Thyroid gland (tissue), 4 donors: ENCODE measurements around the gene RCE1.
A peak's percentile ranks its signal among the peaks of the same experiment; 100 is the strongest.

Experiments used
- CTCF ChIP-seq, 6 experiments: fragments of 200-600 bp in 3 of 6; fragments of 450-650 bp in 3 of 6; sonication (generic) in 3 of 6; IDR thresholded peaks; one replicate each; pipeline ENCODE4 v1.5.1; 2016 to 2019; ENCODE audit warnings: antibody characterized with exemption in 6 of 6, mild to moderate bottlenecking in 2 of 6, inconsistent platforms in 1 of 6, moderate library complexity in 1 of 6
- POLR2A ChIP-seq, 2 donors: fragments of 450-650 bp; IDR thresholded peaks; one replicate each; pipeline ENCODE4 v1.6.1; 2017; ENCODE audit warnings: antibody characterized with exemption in 2 of 2, mild to moderate bottlenecking in 2 of 2, moderate library complexity in 1 of 2

- TF ChIP-seq CTCF (IDR thresholded peaks at IDR 0.05) (peak in 3 of 6 experiments; percentile 30 to 42 (median 36)), POLR2A (IDR thresholded peaks at IDR 0.05) (no peak)
Measured at GRCh38 chr11:66868726-66869566, 25.7 kb downstream of the RCE1 start.
